ENCODE measurements around the gene PRRX1.

- TF ChIP-seq CTCF (CRISPR knock-in tag; IDR thresholded peaks at IDR 0.05) (no peak), NR0B2 (CRISPR knock-in tag; IDR thresholded peaks at IDR 0.05) (no peak), ZNF121 (CRISPR knock-in tag; IDR thresholded peaks at IDR 0.05) (no peak), PLRG1 (conservative IDR thresholded peaks at IDR 0.05) (no peak), ATM (IDR thresholded peaks at IDR 0.05; ENCODE audit: borderline replicate concordance) (no peak), RBAK (CRISPR knock-in tag; IDR thresholded peaks at IDR 0.05) (no peak), NR2C2 (CRISPR knock-in tag; IDR thresholded peaks at IDR 0.05; ENCODE audit: borderline replicate concordance) (no peak), KDM1A (CRISPR knock-in tag; IDR thresholded peaks at IDR 0.05) (no peak), MEF2D (CRISPR knock-in tag; IDR thresholded peaks at IDR 0.05) (no peak)
- TF ChIP-seq, protein P1, sequence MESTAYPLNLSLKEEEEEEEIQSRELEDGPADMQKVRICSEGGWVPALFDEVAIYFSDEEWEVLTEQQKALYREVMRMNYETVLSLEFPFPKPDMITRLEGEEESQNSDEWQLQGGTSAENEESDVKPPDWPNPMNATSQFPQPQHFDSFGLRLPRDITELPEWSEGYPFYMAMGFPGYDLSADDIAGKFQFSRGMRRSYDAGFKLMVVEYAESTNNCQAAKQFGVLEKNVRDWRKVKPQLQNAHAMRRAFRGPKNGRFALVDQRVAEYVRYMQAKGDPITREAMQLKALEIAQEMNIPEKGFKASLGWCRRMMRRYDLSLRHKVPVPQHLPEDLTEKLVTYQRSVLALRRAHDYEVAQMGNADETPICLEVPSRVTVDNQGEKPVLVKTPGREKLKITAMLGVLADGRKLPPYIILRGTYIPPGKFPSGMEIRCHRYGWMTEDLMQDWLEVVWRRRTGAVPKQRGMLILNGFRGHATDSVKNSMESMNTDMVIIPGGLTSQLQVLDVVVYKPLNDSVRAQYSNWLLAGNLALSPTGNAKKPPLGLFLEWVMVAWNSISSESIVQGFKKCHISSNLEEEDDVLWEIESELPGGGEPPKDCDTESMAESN (CRISPR knock-in tag; conservative IDR thresholded peaks at IDR 0.05): no peak
- TF ChIP-seq, protein P2, sequence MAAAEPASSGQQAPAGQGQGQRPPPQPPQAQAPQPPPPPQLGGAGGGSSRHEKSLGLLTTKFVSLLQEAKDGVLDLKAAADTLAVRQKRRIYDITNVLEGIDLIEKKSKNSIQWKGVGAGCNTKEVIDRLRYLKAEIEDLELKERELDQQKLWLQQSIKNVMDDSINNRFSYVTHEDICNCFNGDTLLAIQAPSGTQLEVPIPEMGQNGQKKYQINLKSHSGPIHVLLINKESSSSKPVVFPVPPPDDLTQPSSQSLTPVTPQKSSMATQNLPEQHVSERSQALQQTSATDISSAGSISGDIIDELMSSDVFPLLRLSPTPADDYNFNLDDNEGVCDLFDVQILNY (CRISPR knock-in tag; conservative IDR thresholded peaks at IDR 0.05): no peak
- TF ChIP-seq, protein P3, sequence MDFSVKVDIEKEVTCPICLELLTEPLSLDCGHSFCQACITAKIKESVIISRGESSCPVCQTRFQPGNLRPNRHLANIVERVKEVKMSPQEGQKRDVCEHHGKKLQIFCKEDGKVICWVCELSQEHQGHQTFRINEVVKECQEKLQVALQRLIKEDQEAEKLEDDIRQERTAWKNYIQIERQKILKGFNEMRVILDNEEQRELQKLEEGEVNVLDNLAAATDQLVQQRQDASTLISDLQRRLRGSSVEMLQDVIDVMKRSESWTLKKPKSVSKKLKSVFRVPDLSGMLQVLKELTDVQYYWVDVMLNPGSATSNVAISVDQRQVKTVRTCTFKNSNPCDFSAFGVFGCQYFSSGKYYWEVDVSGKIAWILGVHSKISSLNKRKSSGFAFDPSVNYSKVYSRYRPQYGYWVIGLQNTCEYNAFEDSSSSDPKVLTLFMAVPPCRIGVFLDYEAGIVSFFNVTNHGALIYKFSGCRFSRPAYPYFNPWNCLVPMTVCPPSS (IDR thresholded peaks at IDR 0.05): no peak
These were observed 35.8 kb downstream of the PRRX1 start for GRCh38 chr1:170699696-170700095.

All from HepG2 (cell line).